IMR-90 (cell line): ENCODE measurements around the gene NBEA. TPM values are rescaled to one million over a fixed set of nuclear protein-coding genes. Genes with fewer than 3 reads are reported as not detected.

Source experiments
- ATAC-seq: fragments of 200-7000 bp; cut with Tn5 transposase; 2 replicates; pipeline ENCODE4 v1.9.1; 2020; ENCODE audit warnings: low read depth, mild to moderate bottlenecking, moderate library complexity
- BruUV-seq: library from RNA; stranded (reverse); fragments of 400-500 nt; replicated peaks from 2 replicates; lab custom pipeline; 2021; lab: Mats Ljungman, UMichigan
- CTCF ChIA-PET: fragments of 300-600 bp; formaldehyde crosslinking; extraction: SDS; loops from one replicate; lab custom pipeline; 2021; ENCODE audit warnings: antibody characterized with exemption; lab: Yijun Ruan, JAX
- POLR2A ChIA-PET: fragments of 300-600 bp; sonication (Branson Sonifier 250); formaldehyde crosslinking; loops from one replicate; lab custom pipeline; 2022; ENCODE audit warnings: antibody characterized with exemption; ENCODE audit not compliant: unreplicated experiment; lab: Charles Lee
- DNase-seq: peaks from one replicate; pipeline ENCODE4 v3.0.0; 2013
- H2AFZ ChIP-seq: replicated peaks from 2 replicates; pipeline ENCODE3; 2013; ENCODE audit warnings: low read length, mild to moderate bottlenecking; ENCODE audit not compliant: poor library complexity
- H2AK5ac ChIP-seq: 2 replicates; pipeline ENCODE4 v1.6.1; 2013; ENCODE audit warnings: low read depth, low read length, inconsistent platforms
- H2AK9ac ChIP-seq: replicated peaks from 2 replicates; pipeline ENCODE3; 2013; ENCODE audit warnings: mild to moderate bottlenecking, low read depth, low read length, moderate library complexity; ENCODE audit not compliant: poor library complexity
- H2BK120ac ChIP-seq: 2 replicates; pipeline ENCODE4 v1.6.1; 2013; ENCODE audit warnings: low read depth, low read length, inconsistent platforms
- H2BK15ac ChIP-seq: 3 replicates; pipeline ENCODE4 v1.6.1; 2013; ENCODE audit warnings: low read depth, low read length, inconsistent platforms
- H2BK20ac ChIP-seq: 2 replicates; pipeline ENCODE4 v1.6.1; 2013; ENCODE audit warnings: low read depth, mild to moderate bottlenecking, inconsistent platforms, low read length, moderate library complexity
- H2BK5ac ChIP-seq: 2 replicates; pipeline ENCODE4 v1.6.1; 2013; ENCODE audit warnings: mild to moderate bottlenecking, low read depth, low read length, inconsistent platforms; ENCODE audit not compliant: poor library complexity, severe bottlenecking
- H3K14ac ChIP-seq: replicated peaks from 2 replicates; pipeline ENCODE4 v1.6.1; 2013; ENCODE audit warnings: low read depth, low read length, inconsistent platforms
- H3K18ac ChIP-seq: 2 replicates; pipeline ENCODE4 v1.6.1; 2013; ENCODE audit warnings: low read depth, low read length, control low read depth
- H3K23ac ChIP-seq: 2 replicates; pipeline ENCODE4 v1.6.1; 2013; ENCODE audit warnings: low read depth, low read length, inconsistent platforms
- H3K27ac ChIP-seq: 2 replicates; pipeline ENCODE4 v1.5.1; 2013; ENCODE audit warnings: mild to moderate bottlenecking, control low read depth, low read length; ENCODE audit not compliant: insufficient read depth
- H3K27me3 ChIP-seq: 2 replicates; pipeline ENCODE4 v1.6.1; 2013; ENCODE audit warnings: low read length; ENCODE audit not compliant: control insufficient read depth, insufficient read depth
- H3K36me3 ChIP-seq: 2 replicates; pipeline ENCODE4 v1.6.1; 2013; ENCODE audit warnings: low read length, mixed read lengths; ENCODE audit not compliant: control insufficient read depth, insufficient read depth
- H3K4ac ChIP-seq: 2 replicates; pipeline ENCODE4 v1.6.1; 2013; ENCODE audit warnings: low read depth, low read length, inconsistent platforms
- H3K4me1 ChIP-seq: 2 replicates; pipeline ENCODE4 v1.6.1; 2013; ENCODE audit warnings: low read length, mixed read lengths; ENCODE audit not compliant: control insufficient read depth, insufficient read depth
- H3K4me2 ChIP-seq: 2 replicates; pipeline ENCODE4 v1.6.1; 2013; ENCODE audit warnings: low read depth, mild to moderate bottlenecking, control low read depth, low read length, moderate library complexity
- H3K4me3 ChIP-seq: 2 replicates; pipeline ENCODE4 v1.5.1; 2013; ENCODE audit warnings: low read depth, mild to moderate bottlenecking, control low read depth, low read length, moderate library complexity; ENCODE audit not compliant: insufficient read depth
- H3K56ac ChIP-seq: 2 replicates; pipeline ENCODE4 v1.6.1; 2013; ENCODE audit warnings: low read length, inconsistent platforms; ENCODE audit not compliant: insufficient read depth; ENCODE audit errors: extremely low read depth
- H3K79me1 ChIP-seq, 2 experiments: 2 replicates each; pipeline ENCODE4 v1.6.1; 2013; ENCODE audit warnings: low read length in 2 of 2, inconsistent platforms in 1 of 2, low read depth in 1 of 2
- H3K9ac ChIP-seq: 2 replicates; pipeline ENCODE4 v1.6.1; 2013; ENCODE audit warnings: low read depth, low read length, control low read depth
- H3K9me1 ChIP-seq: 2 replicates; pipeline ENCODE4 v1.6.1; 2013; ENCODE audit warnings: low read length, inconsistent platforms; ENCODE audit not compliant: insufficient read depth
- H3K9me3 ChIP-seq: 2 replicates; pipeline ENCODE4 v1.6.1; 2013; ENCODE audit warnings: low read length; ENCODE audit not compliant: control insufficient read depth, insufficient read depth
- H4K20me1 ChIP-seq: 2 replicates; pipeline ENCODE4 v1.6.1; 2013; ENCODE audit warnings: low read length, inconsistent platforms; ENCODE audit not compliant: insufficient read depth
- H4K5ac ChIP-seq: 2 replicates; pipeline ENCODE4 v1.6.1; 2013; ENCODE audit warnings: mild to moderate bottlenecking, low read depth, low read length, control low read depth
- H4K8ac ChIP-seq, 2 experiments: 2 replicates each; pipeline ENCODE4 v1.6.1; 2013; ENCODE audit warnings: low read depth in 2 of 2, low read length in 2 of 2, control low read depth in 1 of 2, inconsistent platforms in 1 of 2
- H4K91ac ChIP-seq: 2 replicates; pipeline ENCODE4 v1.6.1; 2013; ENCODE audit warnings: low read depth, low read length, inconsistent platforms; ENCODE audit not compliant: insufficient read depth
- BHLHE40 ChIP-seq: fragments of 150-350 bp; IDR thresholded peaks from 2 replicates; pipeline ENCODE4 v1.6.1; 2016; ENCODE audit warnings: mild to moderate bottlenecking, low read depth, low read length
- CHD1 ChIP-seq: IDR thresholded peaks from 2 replicates; pipeline ENCODE4 v1.6.1; 2012; ENCODE audit warnings: low read depth, low read length, improper control_type of control experiment
- RFX5 ChIP-seq: IDR thresholded peaks from 2 replicates; pipeline ENCODE4 v1.8.0; 2012; ENCODE audit warnings: low read depth, mild to moderate bottlenecking, low read length, moderate library complexity
- WGBS, 2 experiments: methylation state at CpG; one replicate each; pipeline versions ENCODE4 v1.1.5 to v1.1.7; 2013; ENCODE audit warnings: missing lambda C conversion rate in 2 of 2; ENCODE audit not compliant: insufficient read length in 1 of 2; ENCODE audit errors: extremely low coverage in 2 of 2; 5-methylcytosine and 5-hydroxymethylcytosine counted together
- dilution Hi-C: fragments of 300-500 bp; cut with HindIII; formaldehyde crosslinking; loops from one replicate; pipeline ENCODE4 v1.14.3; 2018; ENCODE audit warnings: low sequenced_read_pairs; ENCODE audit not compliant: unreplicated experiment
- in situ Hi-C: fragments of 300-500 bp; cut with MboI; formaldehyde crosslinking; loops from 3 replicates; pipeline ENCODE4 v1.14.3; 2019; ENCODE audit warnings: low sequenced_read_pairs, inconsistent platforms, mixed read lengths
- intact Hi-C: fragments of 100-400 bp; cut with micrococcal nuclease; formaldehyde crosslinking; loops from 2 replicates; pipeline ENCODE4 v1.10.0; 2022
- polyA plus RNA-seq, 3 experiments: library from polyadenylated mRNA; depleted of rRNA; stranded (reverse); fragments of >200 nt; gene quantifications; 2 replicates each; pipeline ENCODE4 v1.2.3, GENCODE V29; 2012; ENCODE audit warnings: low replicate concordance in 1 of 3
- total RNA-seq: library from RNA; depleted of rRNA; stranded (reverse); fragments of >200 nt; gene quantifications from 2 replicates; pipeline ENCODE4 v1.2.3, GENCODE V29; 2012

The NBEA gene
- total and polyA plus RNA-seq, 2 of the 4 experiments (the other 2 are of a cell fraction), result 0.82 to 2.2 TPM

DNA sequence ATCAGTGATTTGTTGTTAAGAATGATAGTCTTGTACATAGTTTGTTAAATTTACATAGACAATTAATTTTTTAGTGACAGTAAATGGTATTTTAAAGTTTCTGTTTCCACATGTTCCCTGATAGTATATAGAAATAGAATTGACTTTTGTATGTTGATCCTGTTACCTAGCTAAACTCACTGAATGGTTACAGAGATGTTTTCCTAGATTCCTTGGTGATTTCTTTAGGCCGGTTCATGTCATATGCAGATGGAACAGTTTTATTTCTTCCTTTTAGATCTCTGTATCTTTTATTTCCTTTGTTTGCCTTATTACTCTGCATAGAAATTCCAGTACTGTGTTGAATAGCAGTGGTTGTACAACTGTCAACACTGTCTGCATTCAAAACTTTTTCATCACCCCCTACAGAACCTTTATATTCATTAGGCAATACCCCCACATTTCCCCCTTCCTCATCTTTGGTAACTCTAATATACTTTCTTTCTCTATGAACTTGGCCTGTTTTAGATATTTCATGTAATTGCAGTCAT, 86.3 kb downstream of the NBEA start:
- no CpG with 5 or more reads among the region's 1 CpG for WGBS, 2 experiments
- Histone ChIP-seq H4K5ac (no peak overlapping the region), H3K18ac (no peak overlapping the region), H3K4ac (no peak overlapping the region), H2AK9ac (no peak overlapping the region), H4K91ac (no peak overlapping the region), H2AFZ (no peak overlapping the region), H3K4me3 (no peak overlapping the region), H4K8ac (no peak overlapping the region), H3K79me1 (no peaks in the 10 kb centered on the region), H3K36me3 (no peaks in the 10 kb centered on the region), H2BK5ac (no peak overlapping the region), H2BK15ac (no peak overlapping the region), H3K56ac (no peak overlapping the region), H3K4me1 (no peaks in the 10 kb centered on the region), H2AK5ac (no peak overlapping the region), H3K27ac (no peak overlapping the region), H3K23ac (no peak overlapping the region), H3K4me2 (no peak overlapping the region), H3K9me3 (no peaks in the 10 kb centered on the region), H2BK120ac (no peak overlapping the region), H3K14ac (no peak overlapping the region), H3K9me1 (no peaks in the 10 kb centered on the region), H4K20me1 (no peaks in the 10 kb centered on the region), H3K9ac (no peak overlapping the region), H3K27me3 (no peaks in the 10 kb centered on the region), H2BK20ac (no peak overlapping the region)
- in situ Hi-C loops (no loop called here), intact Hi-C loops (no loop called here), dilution Hi-C loops (no loop called here)
- no TSS peak for BruUV-seq
- DNase-seq (no peak), ATAC-seq (no peak)
- POLR2A ChIA-PET, result no interaction called here
- CTCF ChIA-PET, result no interaction called here
- TF ChIP-seq BHLHE40 (no peak), CHD1 (no peak), RFX5 (no peak)
